HepG2 (cell line): ENCODE results near the gene TRIM22. TPM values are rescaled to one million over a fixed set of nuclear protein-coding genes. Genes with fewer than 3 reads are reported as not detected.

Experiments used
- ATAC-seq: fragments of 200-7000 bp; cut with Tn5 transposase; 3 replicates; pipeline ENCODE4 v1.9.1; 2020; ENCODE audit warnings: mild to moderate bottlenecking, moderate library complexity
- BruUV-seq: library from RNA; stranded (reverse); fragments of 400-500 nt; replicated peaks from 2 replicates; lab custom pipeline; 2021; lab: Mats Ljungman, UMichigan
- CTCF ChIA-PET: fragments of 300-600 bp; formaldehyde crosslinking; extraction: SDS; loops from one replicate; lab custom pipeline; 2021; ENCODE audit warnings: low total read pairs, inconsistent platforms, low intra/inter-chr PET ratio; lab: Yijun Ruan, JAX
- POLR2A ChIA-PET: fragments of 350-600 bp; sonication (Branson Sonifier 250); formaldehyde crosslinking; loops from one replicate; lab custom pipeline; 2020; ENCODE audit warnings: antibody characterized with exemption, inconsistent platforms; lab: Yijun Ruan, JAX
- DNase-seq: peaks from one replicate; pipeline ENCODE4 v3.0.0-alpha.2; 2015; ENCODE audit warnings: low spot score
- FAIRE-seq: peaks from 3 replicates; lab custom pipeline; 2011; peaks lifted over from hg19 to GRCh38; lab: Jason Lieb, UNC
- H2AFZ ChIP-seq: one replicate; pipeline ENCODE4 v1.6.1; 2011; ENCODE audit warnings: low read length, inconsistent platforms
- H3K27ac ChIP-seq: fragments of 300-600 bp; 3 replicates; pipeline ENCODE4 v1.8.0; 2011; ENCODE audit warnings: mixed run types, mild to moderate bottlenecking, mixed read lengths, low read length, inconsistent platforms; ENCODE audit not compliant: insufficient read depth; ENCODE audit errors: extremely low read length
- H3K27me3 ChIP-seq, 2 experiments: fragments of 200-600 bp in 1 of 2; 2 replicates in 1 of 2; 3 replicates in 1 of 2; pipeline versions ENCODE4 v1.6.0 to v1.8.0; 2011; ENCODE audit warnings: low read length in 2 of 2, mild to moderate bottlenecking in 2 of 2, moderate library complexity in 2 of 2, inconsistent platforms in 1 of 2; ENCODE audit not compliant: insufficient read depth in 2 of 2, control insufficient read depth in 1 of 2
- H3K36me3 ChIP-seq, 2 experiments: fragments of 200-600 bp in 1 of 2; replicated peaks in 1 of 2; 2 replicates in 1 of 2; 3 replicates in 1 of 2; pipeline versions ENCODE4 v1.5.1 to v1.8.0; 2011; ENCODE audit warnings: low read length in 2 of 2, inconsistent platforms in 1 of 2; ENCODE audit not compliant: insufficient read depth in 2 of 2, control insufficient read depth in 1 of 2
- H3K4me1 ChIP-seq: 2 replicates; pipeline ENCODE4 v1.5.1; 2012; ENCODE audit warnings: low read length, inconsistent platforms; ENCODE audit not compliant: insufficient read depth
- H3K4me2 ChIP-seq: 2 replicates; pipeline ENCODE4 v1.6.0; 2011; ENCODE audit warnings: low read depth, low read length, inconsistent platforms
- H3K4me3 ChIP-seq, 3 experiments: fragments of 200-600 bp in 1 of 3; sonication (generic), shearing (Covaris generic) in 1 of 3; replicated peaks in 1 of 3; 2 replicates each; pipeline ENCODE4 v1.5.1; 2011 to 2016; ENCODE audit warnings: low read length in 3 of 3, inconsistent platforms in 2 of 3, low read depth in 2 of 3, mild to moderate bottlenecking in 2 of 3, control low read depth in 1 of 3, mixed read lengths in 1 of 3; ENCODE audit not compliant: insufficient read depth in 1 of 3
- H3K79me2 ChIP-seq: one replicate; pipeline ENCODE4 v1.6.1; 2011; ENCODE audit warnings: low read length, inconsistent platforms; ENCODE audit not compliant: insufficient read depth
- H3K9ac ChIP-seq: 2 replicates; pipeline ENCODE4 v1.6.0; 2011; ENCODE audit warnings: mild to moderate bottlenecking, low read depth, low read length, inconsistent platforms; ENCODE audit not compliant: insufficient read depth
- H3K9me3 ChIP-seq: 2 replicates; pipeline ENCODE4 v1.5.1; 2012; ENCODE audit warnings: mild to moderate bottlenecking, low read length
- H4K20me1 ChIP-seq: 2 replicates; pipeline ENCODE4 v1.6.0; 2011; ENCODE audit warnings: inconsistent platforms, mild to moderate bottlenecking, low read length, moderate library complexity; ENCODE audit not compliant: insufficient read depth
- KLF15 ChIP-seq: sonication (generic); formaldehyde crosslinking; IDR thresholded peaks from 2 replicates; pipeline ENCODE4 v1.8.1; 2023; ENCODE audit warnings: borderline replicate concordance, mild to moderate bottlenecking, inconsistent platforms, missing genetic modification reagents, mixed read lengths
- KLF9 ChIP-seq: IDR thresholded peaks from 2 replicates; pipeline ENCODE4 v1.6.1; 2016; ENCODE audit warnings: low read depth
- MBD4 ChIP-seq: IDR thresholded peaks from 2 replicates; pipeline ENCODE4 v1.6.1; 2012; ENCODE audit warnings: low read length, inconsistent platforms, borderline replicate concordance
- PBX3 ChIP-seq: sonication (generic); formaldehyde crosslinking; IDR thresholded peaks from 2 replicates; pipeline ENCODE4 v1.8.1; 2023; ENCODE audit warnings: missing genetic modification reagents, inconsistent platforms, borderline replicate concordance
- PHF5A ChIP-seq: IDR thresholded peaks from one replicate; pipeline ENCODE4 v1.6.1; 2018; ENCODE audit warnings: low read depth, missing genetic modification reagents; ENCODE audit not compliant: unreplicated experiment
- RFX1 ChIP-seq: fragments of 450-650 bp; IDR thresholded peaks from 2 replicates; pipeline ENCODE4 v1.6.1; 2017
- SNRNP70 ChIP-seq: fragments of 200-400 bp; formaldehyde crosslinking; IDR thresholded peaks from 2 replicates; pipeline ENCODE4 v1.6.1; 2017; ENCODE audit warnings: mild to moderate bottlenecking, low read depth, low read length, moderate library complexity
- YEATS2 ChIP-seq: sonication (generic); formaldehyde crosslinking; IDR thresholded peaks from 2 replicates; pipeline ENCODE4 v1.4.0; 2020; ENCODE audit warnings: missing genetic modification reagents, borderline replicate concordance
- ZBTB25 ChIP-seq: IDR thresholded peaks from 2 replicates; pipeline ENCODE4 v1.6.1; 2018; ENCODE audit warnings: missing genetic modification reagents
- ZKSCAN1 ChIP-seq: fragments of 150-350 bp; IDR thresholded peaks from 2 replicates; pipeline ENCODE4 v1.6.1; 2014; ENCODE audit warnings: low read length
- ZNF282 ChIP-seq: fragments of 450-650 bp; IDR thresholded peaks from 2 replicates; pipeline ENCODE4 v1.6.1; 2018; ENCODE audit not compliant: partially characterized antibody
- ZNF451 ChIP-seq: sonication (generic); formaldehyde crosslinking; IDR thresholded peaks from 2 replicates; pipeline ENCODE4 v1.5.0; 2020; ENCODE audit warnings: mild to moderate bottlenecking, missing genetic modification reagents
- ZNF530 ChIP-seq: sonication (generic); formaldehyde crosslinking; IDR thresholded peaks from 2 replicates; pipeline ENCODE4 v1.5.0; 2020; ENCODE audit warnings: low read depth, mild to moderate bottlenecking, missing genetic modification reagents
- ZNF569 ChIP-seq: sonication (generic); formaldehyde crosslinking; IDR thresholded peaks from 2 replicates; pipeline ENCODE4 v1.5.0; 2020; ENCODE audit warnings: mild to moderate bottlenecking, missing genetic modification reagents, moderate library complexity, borderline replicate concordance
- ZNF605 ChIP-seq: sonication (generic); formaldehyde crosslinking; IDR thresholded peaks from 2 replicates; pipeline ENCODE4 v1.8.0; 2022; ENCODE audit warnings: mild to moderate bottlenecking, missing genetic modification reagents
- ZNF781 ChIP-seq: sonication (generic); formaldehyde crosslinking; IDR thresholded peaks from 2 replicates; pipeline ENCODE4 v1.5.1; 2020; ENCODE audit warnings: borderline replicate concordance, mild to moderate bottlenecking, missing genetic modification reagents; ENCODE audit errors: not compliant biosample characterization
- WGBS: methylation state at CpG from one replicate; pipeline ENCODE4 v1.1.6; 2017; ENCODE audit warnings: low lambda C conversion rate; 5-methylcytosine and 5-hydroxymethylcytosine counted together
- in situ Hi-C: cut with HindIII; loops from 2 replicates; pipeline ENCODE4 v1.10.0; 2017; ENCODE audit warnings: low pct_unique_long_range_greater_than_20kb; ENCODE audit not compliant: extremely low pct_ligation_motif_present
- intact Hi-C: fragments of 100-400 bp; cut with micrococcal nuclease; formaldehyde crosslinking; loops from one replicate; pipeline ENCODE4 v1.10.0; 2022; ENCODE audit not compliant: unreplicated experiment
- polyA plus RNA-seq, 8 experiments: library from polyadenylated mRNA; depleted of rRNA in 3 of 8; stranded (reverse) in 7 of 8; unstranded in 1 of 8; fragments of >200 nt; fragmentation: Illumina TruSeq in 4 of 8; extraction: Trizol in 4 of 8; gene quantifications; 2 replicates each; pipeline versions ENCODE4 v1.2.1 to v1.2.3, GENCODE V29; 2011 to 2016; ENCODE audit warnings: low read depth in 4 of 8, missing spikeins in 1 of 8, mixed read lengths in 1 of 8; ENCODE audit not compliant: insufficient read depth in 1 of 8
- total RNA-seq, 5 experiments: library from RNA; depleted of rRNA; stranded (reverse); fragments of >200 nt; fragmentation: Illumina TruSeq; extraction: Trizol; gene quantifications; 2 replicates each; pipeline ENCODE4 v1.2.3, GENCODE V29; 2016; ENCODE audit warnings: low read depth in 1 of 5

Gene TRIM22
- total and polyA plus RNA-seq, 2 of the 13 experiments (the other 11 are each of a cell fraction or from before 2014, with no cell fraction given): 2.4 to 3.2 TPM

GRCh38 chr11:5665051-5665570 is 24.5 kb upstream of the TRIM22 start:
- Histone ChIP-seq H3K9ac (no peak overlapping the region), H4K20me1 (no peaks in the 10 kb centered on the region), H3K4me1 (no peaks in the 10 kb centered on the region), H3K4me2 (no peak overlapping the region), H3K27me3 (no peaks in the 10 kb centered on the region), H3K36me3 (peaks cover 1 to 5% of the 10 kb centered on the region in 2 experiments; a peak in 3 of 5 replicates), H2AFZ (no peak overlapping the region), H3K27ac (no peak overlapping the region), H3K79me2 (no peaks in the 10 kb centered on the region), H3K4me3 (no peak overlapping the region), H3K9me3 (no peaks in the 10 kb centered on the region)
- POLR2A ChIA-PET: no interaction called here
- no TSS peak for BruUV-seq
- ATAC-seq (no peak), FAIRE-seq (no peak), DNase-seq (no peak)
- intact Hi-C loops: no loop called here
- no peak for TF ChIP-seq ZNF781 (CRISPR knock-in tag)
- in situ Hi-C loops: no loop called here
- 93% methylated on average over 4 of the region's 4 CpGs for WGBS
- CTCF ChIA-PET: no interaction called here

- Histone ChIP-seq H3K27ac (no peak overlapping the region), H3K79me2 (no peaks in the 10 kb centered on the region), H3K27me3 (no peaks in the 10 kb centered on the region), H3K4me3 (no peak overlapping the region), H3K36me3 (peaks cover 1 to 5% of the 10 kb centered on the region in 2 experiments; a peak in 3 of 5 replicates), H3K9me3 (no peaks in the 10 kb centered on the region), H4K20me1 (no peaks in the 10 kb centered on the region), H3K4me1 (no peaks in the 10 kb centered on the region), H3K4me2 (no peak overlapping the region), H2AFZ (no peak overlapping the region), H3K9ac (no peak overlapping the region)
- CTCF ChIA-PET: no interaction called here
- POLR2A ChIA-PET: no interaction called here
- no TSS peak for BruUV-seq
- in situ Hi-C loops: no loop called here
- FAIRE-seq: no peak
- DNase-seq: no peak
- intact Hi-C loops: no loop called here
- WGBS: 90% methylated on average over 5 of the region's 5 CpGs
- ATAC-seq: no peak
- no peak for TF ChIP-seq PHF5A (CRISPR knock-in tag)
- no peak for TF ChIP-seq PBX3 (CRISPR knock-in tag)
- no peak for TF ChIP-seq ZNF605 (CRISPR knock-in tag)
- no peak for TF ChIP-seq ZNF530 (CRISPR knock-in tag)
- no peak for TF ChIP-seq ZBTB25
- TF ChIP-seq KLF9 (CRISPR knock-in tag): no peak
- TF ChIP-seq KLF15 (CRISPR knock-in tag): no peak
- TF ChIP-seq YEATS2 (CRISPR knock-in tag): no peak
- no peak for TF ChIP-seq ZNF282
- TF ChIP-seq ZNF569 (CRISPR knock-in tag): no peak
- no peak for TF ChIP-seq RFX1
- TF ChIP-seq SNRNP70: no peak
- no peak for TF ChIP-seq ZKSCAN1
- TF ChIP-seq ZNF451: no peak
- no peak for TF ChIP-seq MBD4
Observed at GRCh38 chr11:5665746-5666401, 23.7 kb upstream of the TRIM22 start.
